ENCODE results near the gene PPFIA2.

DNA sequence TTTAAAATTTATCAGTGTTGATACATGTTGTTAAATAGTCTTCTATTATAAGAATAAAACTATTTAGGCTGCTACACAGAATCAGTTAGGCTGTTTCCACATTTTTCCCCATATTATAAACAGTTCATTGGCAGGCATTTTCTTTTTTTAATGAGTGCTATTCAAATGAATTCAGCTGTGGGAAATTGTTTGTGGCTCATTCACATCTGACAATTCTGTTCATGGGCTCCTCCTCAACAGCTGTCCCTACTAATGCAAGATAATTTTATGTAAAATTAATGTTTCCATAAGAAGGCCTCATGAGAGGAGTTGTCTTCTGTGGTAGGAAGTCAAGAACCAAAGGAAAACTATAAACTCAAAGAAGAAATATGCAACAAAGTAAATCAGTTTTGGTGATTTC is 218.0 kb downstream of the PPFIA2 start:
- TF ChIP-seq ISL1 (CRISPR knock-in tag; IDR thresholded peaks at IDR 0.05) (no peak), ESRRG (CRISPR knock-in tag; IDR thresholded peaks at IDR 0.05) (no peak), CSDC2 (CRISPR knock-in tag; IDR thresholded peaks at IDR 0.05) (no peak), TOX (CRISPR knock-in tag; IDR thresholded peaks at IDR 0.05; ENCODE audit: borderline replicate concordance) (no peak), GLIS3 (CRISPR knock-in tag; IDR thresholded peaks at IDR 0.05) (no peak), ZFP3 (CRISPR knock-in tag; IDR thresholded peaks at IDR 0.05) (no peak), ARNTL (CRISPR knock-in tag; IDR thresholded peaks at IDR 0.05; ENCODE audit: borderline replicate concordance, low read depth) (no peak)
- TF ChIP-seq, protein P1, sequence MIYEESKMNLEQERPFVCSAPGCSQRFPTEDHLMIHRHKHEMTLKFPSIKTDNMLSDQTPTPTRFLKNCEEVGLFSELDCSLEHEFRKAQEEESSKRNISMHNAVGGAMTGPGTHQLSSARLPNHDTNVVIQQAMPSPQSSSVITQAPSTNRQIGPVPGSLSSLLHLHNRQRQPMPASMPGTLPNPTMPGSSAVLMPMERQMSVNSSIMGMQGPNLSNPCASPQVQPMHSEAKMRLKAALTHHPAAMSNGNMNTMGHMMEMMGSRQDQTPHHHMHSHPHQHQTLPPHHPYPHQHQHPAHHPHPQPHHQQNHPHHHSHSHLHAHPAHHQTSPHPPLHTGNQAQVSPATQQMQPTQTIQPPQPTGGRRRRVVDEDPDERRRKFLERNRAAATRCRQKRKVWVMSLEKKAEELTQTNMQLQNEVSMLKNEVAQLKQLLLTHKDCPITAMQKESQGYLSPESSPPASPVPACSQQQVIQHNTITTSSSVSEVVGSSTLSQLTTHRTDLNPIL (CRISPR knock-in tag; IDR thresholded peaks at IDR 0.05; ENCODE audit: low read depth) = no peak
- TF ChIP-seq, protein P2, sequence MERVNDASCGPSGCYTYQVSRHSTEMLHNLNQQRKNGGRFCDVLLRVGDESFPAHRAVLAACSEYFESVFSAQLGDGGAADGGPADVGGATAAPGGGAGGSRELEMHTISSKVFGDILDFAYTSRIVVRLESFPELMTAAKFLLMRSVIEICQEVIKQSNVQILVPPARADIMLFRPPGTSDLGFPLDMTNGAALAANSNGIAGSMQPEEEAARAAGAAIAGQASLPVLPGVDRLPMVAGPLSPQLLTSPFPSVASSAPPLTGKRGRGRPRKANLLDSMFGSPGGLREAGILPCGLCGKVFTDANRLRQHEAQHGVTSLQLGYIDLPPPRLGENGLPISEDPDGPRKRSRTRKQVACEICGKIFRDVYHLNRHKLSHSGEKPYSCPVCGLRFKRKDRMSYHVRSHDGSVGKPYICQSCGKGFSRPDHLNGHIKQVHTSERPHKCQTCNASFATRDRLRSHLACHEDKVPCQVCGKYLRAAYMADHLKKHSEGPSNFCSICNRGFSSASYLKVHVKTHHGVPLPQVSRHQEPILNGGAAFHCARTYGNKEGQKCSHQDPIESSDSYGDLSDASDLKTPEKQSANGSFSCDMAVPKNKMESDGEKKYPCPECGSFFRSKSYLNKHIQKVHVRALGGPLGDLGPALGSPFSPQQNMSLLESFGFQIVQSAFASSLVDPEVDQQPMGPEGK (CRISPR knock-in tag; IDR thresholded peaks at IDR 0.05; ENCODE audit: borderline replicate concordance) = no peak
- TF ChIP-seq, protein P3, sequence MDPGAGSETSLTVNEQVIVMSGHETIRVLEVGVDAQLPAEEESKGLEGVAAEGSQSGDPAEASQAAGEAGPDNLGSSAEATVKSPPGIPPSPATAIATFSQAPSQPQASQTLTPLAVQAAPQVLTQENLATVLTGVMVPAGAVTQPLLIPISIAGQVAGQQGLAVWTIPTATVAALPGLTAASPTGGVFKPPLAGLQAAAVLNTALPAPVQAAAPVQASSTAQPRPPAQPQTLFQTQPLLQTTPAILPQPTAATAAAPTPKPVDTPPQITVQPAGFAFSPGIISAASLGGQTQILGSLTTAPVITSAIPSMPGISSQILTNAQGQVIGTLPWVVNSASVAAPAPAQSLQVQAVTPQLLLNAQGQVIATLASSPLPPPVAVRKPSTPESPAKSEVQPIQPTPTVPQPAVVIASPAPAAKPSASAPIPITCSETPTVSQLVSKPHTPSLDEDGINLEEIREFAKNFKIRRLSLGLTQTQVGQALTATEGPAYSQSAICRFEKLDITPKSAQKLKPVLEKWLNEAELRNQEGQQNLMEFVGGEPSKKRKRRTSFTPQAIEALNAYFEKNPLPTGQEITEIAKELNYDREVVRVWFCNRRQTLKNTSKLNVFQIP (CRISPR knock-in tag; IDR thresholded peaks at IDR 0.05; ENCODE audit: borderline replicate concordance, low read depth) = no peak
